Right ventricle myocardium inferior (tissue), 1 donor: Measurements from ENCODE around the gene NDUFS1. TPM values are rescaled to one million over a fixed set of nuclear protein-coding genes. Genes with fewer than 3 reads are reported as not detected.
"Not testable (repeated sequence)": the region's sequence is repeated elsewhere in the genome, so short reads cannot be mapped to it uniquely, and the experiment has no call there.

Source experiments
- ATAC-seq: fragments of 200-7000 bp; cut with Tn5 transposase; one replicate; pipeline ENCODE4 v1.9.1; 2020; ENCODE audit warnings: mild to moderate bottlenecking, moderate library complexity
- DNase-seq: peaks from one replicate; pipeline ENCODE4 v3.0.0; 2021; ENCODE audit errors: missing footprints
- intact Hi-C: fragments of 100-400 bp; cut with DNase I; formaldehyde crosslinking; loops from one replicate; pipeline ENCODE4 v1.11.0; 2022
- total RNA-seq: library from RNA; stranded (reverse); fragmentation: NEBNext Ultra II Directional; extraction: Animal tissue kit (Norgen Biotek cat#: 25700); gene quantifications from one replicate; pipeline ENCODE4 v1.2.1, GENCODE V29; 2021
- donor health status: DM: no; HTN: yes; CAD: no; lungs with severe emphysema.

Gene NDUFS1
- total RNA-seq, 1 donor from 2014 or later, result 468 TPM

GRCh38 chr2:206115026-206115578 is 44.1 kb downstream of the NDUFS1 start:
- intact Hi-C loops, result no loop called here
- DNase-seq, result no peak
- ATAC-seq, result no peak

DNA sequence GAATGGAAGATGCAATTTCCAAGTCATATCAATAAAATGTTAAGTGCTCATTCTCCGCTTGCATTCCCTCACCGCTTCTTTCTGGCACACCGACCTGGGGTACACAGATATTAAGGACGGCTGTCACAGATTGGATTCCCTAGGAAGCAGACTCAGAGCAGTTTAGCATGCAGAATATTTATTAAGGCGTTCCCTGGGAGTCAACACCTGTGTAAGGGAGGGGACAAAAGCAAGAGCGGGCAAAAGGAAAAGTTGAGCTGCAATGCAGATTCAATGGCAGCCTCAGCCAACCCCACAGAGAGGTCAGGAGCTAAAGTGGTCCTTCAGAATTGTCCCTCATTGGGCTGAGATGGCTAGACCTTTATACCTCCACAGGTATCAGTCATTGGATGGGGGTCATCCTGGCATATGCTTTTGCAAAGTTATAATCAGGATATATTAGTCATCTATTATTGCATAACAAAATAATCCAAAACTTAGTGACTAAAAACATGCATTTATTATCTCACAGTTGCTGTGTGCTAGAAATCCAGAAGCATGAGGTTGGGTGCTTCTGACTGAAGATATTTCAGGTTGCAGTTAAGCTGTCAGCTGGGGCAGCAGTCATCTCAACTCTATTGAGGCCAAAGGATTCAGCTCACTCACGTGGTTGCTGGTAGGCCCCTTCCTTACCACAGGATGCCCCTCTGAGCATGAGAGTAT is 46.2 kb downstream of the NDUFS1 start:
- no peak for ATAC-seq
- DNase-seq, result no peak
- intact Hi-C loops, result no loop called here

- intact Hi-C loops, result no loop called here
- no peak for DNase-seq
- ATAC-seq, result no peak
Measured at GRCh38 chr2:206112108-206112507, 47.1 kb downstream of the NDUFS1 start.

GRCh38 chr2:206108713-206109112 is 50.5 kb downstream of the NDUFS1 start:
- DNase-seq (no peak), ATAC-seq (no peak)
- intact Hi-C loops, result no loop called here

DNA sequence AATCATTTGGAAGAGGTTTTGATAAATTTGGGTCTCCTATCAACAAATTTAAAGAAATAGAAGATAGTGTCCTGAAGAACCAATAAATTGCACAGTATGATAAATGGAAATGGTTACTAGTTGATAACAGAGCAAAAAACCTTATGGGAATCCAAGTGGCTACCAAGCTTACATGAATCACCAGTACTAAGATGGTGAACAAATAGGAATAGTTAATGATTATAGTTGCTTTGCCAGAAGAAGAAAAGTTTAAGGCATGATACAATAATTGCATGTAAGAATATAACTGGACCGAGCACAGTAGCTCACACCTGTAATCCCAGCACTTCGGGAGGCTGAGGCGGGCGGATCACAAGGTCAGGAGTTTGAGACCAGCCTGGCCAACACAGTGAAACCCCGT is 53.7 kb downstream of the NDUFS1 start:
- intact Hi-C loops, result no loop called here
- ATAC-seq, result no peak
- DNase-seq, result no peak

DNA sequence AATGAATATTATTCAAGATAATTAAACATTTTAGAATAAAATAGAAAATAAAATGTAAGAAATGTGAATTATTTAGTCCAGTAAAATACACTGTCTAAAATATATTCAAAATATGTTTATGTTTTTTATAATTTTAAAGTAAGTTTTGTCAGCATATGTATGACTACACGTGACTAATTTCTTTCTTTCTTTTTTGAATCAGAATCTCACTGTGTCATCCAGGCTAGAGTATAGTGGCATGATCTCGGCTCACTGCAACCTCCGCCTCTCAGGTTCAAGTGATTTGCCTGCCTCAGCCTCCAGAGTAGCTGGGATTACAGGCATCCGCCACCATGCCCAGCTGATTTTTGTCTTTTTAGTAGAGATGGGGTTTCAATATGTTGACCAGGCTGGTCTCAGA is 54.2 kb downstream of the NDUFS1 start:
- DNase-seq (no peak), ATAC-seq (no peak)
- intact Hi-C loops, result no loop called here

DNA sequence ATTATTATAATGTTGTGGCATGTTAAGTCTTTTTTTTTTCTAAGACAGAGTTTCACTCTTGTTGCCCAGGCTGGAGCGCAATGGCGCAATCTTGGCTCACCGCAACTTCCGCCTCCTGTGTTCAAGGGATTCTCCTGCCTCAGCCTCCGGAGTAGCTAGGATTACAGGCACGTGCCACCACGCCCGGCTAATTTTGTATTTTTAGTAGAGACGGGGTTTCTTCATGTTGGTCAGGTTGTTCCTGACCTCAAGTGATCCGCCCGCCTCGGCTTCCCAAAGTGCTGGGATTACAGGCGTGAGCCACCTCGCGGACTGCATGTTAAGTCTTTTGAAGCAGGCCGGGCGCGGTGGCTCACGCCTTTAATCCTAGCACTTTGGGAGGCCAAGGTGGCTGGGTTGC is 60.4 kb downstream of the NDUFS1 start:
- peak; percentile 79 for DNase-seq
- ATAC-seq, intact Hi-C loops: not testable (repeated sequence)

DNA sequence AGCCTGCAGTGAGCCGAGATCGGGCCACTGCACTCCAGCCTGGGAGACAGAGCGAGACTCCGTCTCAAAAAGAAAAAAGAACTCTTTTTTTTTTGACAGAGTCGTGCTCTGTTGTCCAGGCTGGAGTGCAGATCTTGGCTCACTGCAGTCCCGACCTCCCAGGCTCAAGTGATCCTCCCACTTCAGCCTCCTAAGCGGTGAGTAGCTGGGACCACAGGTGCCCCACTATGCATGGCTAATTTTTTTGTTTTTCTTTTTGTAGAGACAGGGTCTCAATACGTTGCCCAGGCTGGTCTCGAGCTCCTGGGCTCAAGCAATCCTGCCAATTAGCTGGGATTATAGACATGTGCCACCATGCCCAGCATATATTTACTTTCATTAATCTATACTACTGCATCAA is 60.8 kb downstream of the NDUFS1 start:
- DNase-seq (no peak), ATAC-seq (no peak)
- intact Hi-C loops, result no loop called here

GRCh38 chr2:206096876-206097275 is 62.4 kb downstream of the NDUFS1 start:
- DNase-seq (no peak), ATAC-seq (no peak)
- intact Hi-C loops, result no loop called here

DNA sequence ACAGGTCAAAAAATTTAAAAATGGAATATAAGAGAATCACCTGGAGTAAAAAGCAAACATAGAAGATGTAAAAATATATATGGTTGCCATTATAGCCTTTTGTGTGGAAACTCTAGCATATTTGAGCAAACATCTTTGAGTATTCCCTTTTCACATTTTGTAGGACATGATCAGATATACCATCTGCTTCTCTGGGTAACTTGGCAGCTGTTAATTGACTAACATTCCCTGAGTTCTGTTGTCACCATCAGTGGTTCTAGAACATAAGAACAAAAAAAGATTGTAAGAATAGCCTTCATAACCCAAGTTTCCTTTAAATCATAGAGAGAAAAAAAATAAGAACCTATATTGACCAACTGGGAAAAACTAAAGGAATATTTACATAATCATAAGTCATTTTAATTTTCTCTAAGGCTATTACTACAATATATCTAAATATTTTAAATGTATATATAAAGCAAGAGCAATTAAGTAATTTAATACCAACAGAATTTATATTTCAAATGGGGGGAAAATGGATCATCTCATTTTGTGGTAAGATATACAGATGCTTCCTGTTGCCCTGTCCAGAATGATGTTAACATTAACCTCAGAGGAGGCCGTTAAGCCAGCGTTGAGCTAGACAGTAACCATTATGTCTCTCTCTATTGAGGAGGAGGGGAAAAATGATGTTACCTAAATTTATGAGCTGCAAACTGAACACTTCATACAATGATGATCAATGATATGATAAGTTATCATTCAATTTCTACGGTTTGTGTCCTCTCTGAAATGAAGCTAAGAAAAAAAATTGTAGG is 63.5 kb downstream of the NDUFS1 start:
- no peak for DNase-seq
- no peak for ATAC-seq
- intact Hi-C loops, result no loop called here

DNA sequence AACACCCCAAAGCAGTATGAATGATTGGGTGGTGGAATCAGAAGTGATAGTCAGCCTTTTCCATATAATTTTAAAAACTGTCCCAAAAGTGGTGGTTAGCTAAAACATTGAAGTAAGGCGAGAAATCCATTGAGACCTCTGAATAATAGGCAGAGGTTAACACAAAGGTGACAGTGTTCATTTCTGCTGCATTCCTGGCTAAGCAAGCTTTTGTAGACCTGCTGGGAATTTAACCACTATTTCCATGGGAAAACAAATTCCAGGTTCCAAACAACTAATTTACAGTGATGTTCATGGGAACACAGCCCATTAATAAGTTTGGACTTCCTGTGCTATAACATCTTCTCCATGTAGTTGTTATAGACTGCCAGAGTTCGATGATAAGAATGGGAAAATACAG is 66.9 kb downstream of the NDUFS1 start:
- intact Hi-C loops, result no loop called here
- no peak for DNase-seq
- ATAC-seq, result no peak

GRCh38 chr2:206088248-206088647 is 71.0 kb downstream of the NDUFS1 start:
- no peak for ATAC-seq
- no peak for DNase-seq
- intact Hi-C loops, result loop anchor here (5.0 kb wide), 1 partner anchor 69 kb away; the partner anchor contains the start of genes EEF1B2 and NDUFS1

DNA sequence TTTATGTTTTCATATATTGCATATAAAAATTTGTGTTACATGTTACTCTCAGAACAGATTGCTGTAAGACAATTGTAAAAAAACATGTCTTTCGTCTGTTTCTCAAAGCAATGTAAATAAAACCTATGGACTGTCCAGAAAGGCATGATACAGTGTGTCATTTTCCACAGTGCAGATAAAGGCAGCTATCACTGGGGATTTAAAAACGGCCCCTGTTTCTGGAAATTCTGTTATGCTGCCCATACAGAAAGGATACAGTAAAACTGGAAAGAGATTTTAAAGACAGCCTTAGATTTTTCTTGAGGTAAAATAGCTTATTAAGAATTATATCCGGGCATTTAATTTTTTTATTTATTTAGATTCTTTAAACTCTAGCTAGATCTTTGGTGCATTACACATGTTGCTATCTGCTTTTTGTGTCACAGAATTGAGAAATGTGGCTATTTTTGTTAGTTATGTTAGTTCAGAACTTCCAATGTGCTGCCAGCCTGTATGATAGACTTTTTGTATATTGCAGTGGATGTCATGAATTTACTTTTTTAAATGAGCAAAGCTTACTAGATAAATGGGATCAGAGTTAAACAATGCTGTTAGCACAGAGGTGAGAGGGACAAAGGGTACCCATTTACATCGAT is 72.4 kb downstream of the NDUFS1 start:
- ATAC-seq (no peak), DNase-seq (no peak)
- intact Hi-C loops, result loop anchor here (5.0 kb wide), 1 partner anchor 70 kb away; the partner anchor contains the start of genes EEF1B2 and NDUFS1

DNA sequence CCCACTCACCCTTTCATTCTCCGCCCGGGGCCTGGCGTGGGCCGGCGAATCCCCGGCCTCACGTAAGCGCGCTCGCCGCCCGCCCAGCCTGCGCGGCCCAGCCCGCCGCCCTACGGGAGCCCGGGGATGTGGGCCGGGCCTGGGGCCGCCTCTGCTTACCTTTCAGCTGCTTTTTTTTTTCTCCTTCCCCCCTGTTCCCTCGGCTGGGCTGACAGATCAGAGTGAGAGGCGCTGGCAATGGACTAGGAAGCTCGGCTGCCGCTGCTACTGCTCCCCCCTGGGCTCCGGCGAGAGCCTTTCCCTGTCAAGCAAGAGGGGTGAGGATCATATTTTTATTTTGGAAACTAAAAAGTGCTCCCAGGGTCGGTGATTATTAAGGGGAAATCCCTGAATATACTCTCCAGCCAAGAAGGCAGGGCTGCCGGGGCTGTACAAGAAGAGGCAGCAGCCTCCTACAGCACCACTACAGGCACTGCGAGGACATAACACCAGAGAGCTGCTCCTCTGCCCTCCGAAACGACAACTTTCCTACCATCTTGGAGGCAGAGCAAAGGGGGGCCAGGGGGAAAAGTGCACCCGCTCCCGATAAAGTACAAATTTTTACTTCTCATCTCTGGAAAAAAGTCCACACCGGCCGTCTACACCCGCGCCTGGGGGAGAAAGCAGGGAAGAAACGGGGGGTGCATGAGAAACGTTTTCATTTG is 73.3 kb downstream of the NDUFS1 start, which contains the start of gene INO80D:
Gene INO80D, minus strand, starts transcription at position 433 of the 704 bp plus-strand sequence. CDS start 23,158 bp downstream, outside the sequence.
- DNase-seq (peak; percentile 90), ATAC-seq (peak; percentile 88)
- intact Hi-C loops, result loop anchor here (5.0 kb wide), 1 partner anchor 71 kb away; the partner anchor contains the start of genes EEF1B2 and NDUFS1

GRCh38 chr2:206084870-206085741 is 74.1 kb downstream of the NDUFS1 start:
- intact Hi-C loops, result loop anchor here (5.0 kb wide), 1 partner anchor 72 kb away; the partner anchor contains the start of genes EEF1B2 and NDUFS1
- ATAC-seq (peak; percentile 25), DNase-seq (peak; percentile 79)

DNA sequence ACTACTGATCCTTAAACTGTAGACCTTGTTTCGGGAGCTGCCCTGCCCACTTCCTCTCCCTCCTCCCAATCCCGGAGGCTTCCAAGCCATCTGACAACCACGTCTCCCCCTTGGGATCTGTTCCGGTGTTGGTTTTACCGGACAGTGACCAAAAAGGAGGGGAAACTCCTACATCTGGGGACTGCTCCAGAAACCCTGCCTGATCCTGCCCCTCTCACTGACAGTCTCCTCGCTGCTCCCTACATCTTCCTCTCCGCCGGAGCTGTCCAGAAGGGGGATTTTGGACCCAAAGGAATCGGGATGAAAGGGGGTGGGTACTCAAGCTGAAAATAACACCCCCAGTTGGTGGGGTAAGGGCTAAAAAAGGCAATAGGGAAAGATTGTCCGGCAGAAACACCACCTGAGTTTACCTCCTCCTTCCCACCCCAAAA is 74.8 kb downstream of the NDUFS1 start:
- intact Hi-C loops, result no loop called here
- DNase-seq (peak; percentile 73), ATAC-seq (peak; percentile 62)

DNA sequence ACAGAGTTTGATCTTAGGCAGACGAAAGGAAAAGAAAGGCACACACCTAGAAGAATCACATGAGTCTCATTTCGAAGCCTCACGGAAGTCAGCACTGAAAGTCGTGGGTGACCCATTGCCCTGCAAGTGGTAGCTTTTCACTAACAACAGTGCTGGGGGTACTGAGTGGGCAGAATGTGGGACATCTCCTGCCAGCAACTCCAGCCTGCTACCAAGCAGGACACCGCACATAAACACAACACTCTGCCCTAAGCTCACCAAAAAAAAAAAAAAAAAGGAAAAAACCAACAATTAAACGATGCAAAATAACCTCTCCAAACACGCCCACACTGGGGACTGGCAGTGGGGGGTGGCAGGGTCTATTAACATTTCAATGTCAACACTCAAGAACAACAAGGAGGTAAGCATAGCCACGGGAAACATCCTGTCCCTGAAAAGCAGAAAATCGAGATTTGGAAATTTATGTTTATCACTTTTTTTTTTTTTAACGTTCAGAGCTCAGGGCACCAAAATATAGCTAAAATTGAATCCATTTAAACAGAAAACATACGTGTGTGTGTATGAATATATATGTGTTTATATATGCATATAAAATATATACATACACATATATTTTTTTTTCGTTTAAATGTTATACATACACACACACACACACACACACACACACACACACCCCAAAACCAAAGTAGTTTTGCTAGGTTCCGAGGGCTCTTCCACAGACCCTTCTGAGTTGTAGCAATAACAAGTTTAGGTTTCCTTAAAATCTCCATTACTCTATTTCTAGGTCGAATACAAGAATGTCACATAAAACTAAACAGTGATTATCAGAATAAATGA is 75.4 kb downstream of the NDUFS1 start:
- intact Hi-C loops, result no loop called here
- ATAC-seq, result no peak

More for the DNA sequence above, 75.4 kb downstream of the NDUFS1 start:
- DNase-seq, result no peak
